Measurements from ENCODE around the gene ARMC6. TPM values are rescaled to one million over a fixed set of nuclear protein-coding genes. Genes with fewer than 3 reads are reported as not detected.

The ARMC6 gene
- total RNA-seq, 1 donor: 30.1 TPM

DNA sequence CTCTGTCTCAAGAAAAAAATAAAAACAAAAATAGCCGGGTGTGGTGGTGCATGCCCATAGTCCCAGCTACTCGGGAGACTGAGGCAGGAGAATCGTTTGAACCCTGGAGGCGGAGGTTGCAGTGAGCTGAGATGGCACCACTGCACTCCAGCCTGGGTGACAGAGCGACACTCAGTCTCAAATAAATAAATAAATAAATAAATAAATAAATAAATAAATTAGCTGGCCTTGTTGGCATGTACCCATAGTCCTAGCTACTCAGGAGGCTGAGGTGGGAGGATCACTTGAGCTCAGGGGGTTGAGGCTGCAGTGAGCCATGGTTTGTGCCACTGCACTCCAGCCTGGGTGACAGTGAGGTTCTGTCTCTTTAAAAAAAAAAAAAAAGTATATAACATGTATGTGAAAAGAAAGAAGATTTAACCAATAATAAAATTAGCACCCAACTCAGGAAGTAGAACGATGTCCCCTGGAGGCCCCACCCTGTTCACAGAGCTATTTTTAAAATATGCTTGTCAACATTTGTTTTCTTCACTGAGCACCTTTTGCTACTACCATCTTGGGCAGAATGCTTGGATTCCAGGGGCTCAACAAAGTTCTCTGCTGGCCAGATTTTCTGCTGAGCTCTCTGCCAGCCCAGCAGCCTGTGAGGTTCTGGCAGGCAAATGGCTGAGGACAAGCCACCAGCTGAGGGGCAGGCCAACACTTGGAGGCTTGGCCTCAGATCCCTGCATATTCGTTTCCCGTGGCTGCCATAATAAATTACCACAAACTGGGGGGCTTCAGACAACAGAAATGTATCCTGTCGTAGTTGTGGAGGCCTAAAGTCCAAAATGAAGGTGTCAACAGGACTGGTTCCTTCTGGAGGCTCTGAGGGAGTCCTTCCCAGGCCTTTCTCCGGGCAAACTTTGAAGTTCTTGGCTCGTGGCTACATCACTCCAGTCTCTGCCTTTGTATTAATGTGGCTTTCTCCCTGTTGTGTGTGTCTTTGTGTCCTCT lies 35.6 kb downstream of the ARMC6 start:
- TF ChIP-seq, protein P1, sequence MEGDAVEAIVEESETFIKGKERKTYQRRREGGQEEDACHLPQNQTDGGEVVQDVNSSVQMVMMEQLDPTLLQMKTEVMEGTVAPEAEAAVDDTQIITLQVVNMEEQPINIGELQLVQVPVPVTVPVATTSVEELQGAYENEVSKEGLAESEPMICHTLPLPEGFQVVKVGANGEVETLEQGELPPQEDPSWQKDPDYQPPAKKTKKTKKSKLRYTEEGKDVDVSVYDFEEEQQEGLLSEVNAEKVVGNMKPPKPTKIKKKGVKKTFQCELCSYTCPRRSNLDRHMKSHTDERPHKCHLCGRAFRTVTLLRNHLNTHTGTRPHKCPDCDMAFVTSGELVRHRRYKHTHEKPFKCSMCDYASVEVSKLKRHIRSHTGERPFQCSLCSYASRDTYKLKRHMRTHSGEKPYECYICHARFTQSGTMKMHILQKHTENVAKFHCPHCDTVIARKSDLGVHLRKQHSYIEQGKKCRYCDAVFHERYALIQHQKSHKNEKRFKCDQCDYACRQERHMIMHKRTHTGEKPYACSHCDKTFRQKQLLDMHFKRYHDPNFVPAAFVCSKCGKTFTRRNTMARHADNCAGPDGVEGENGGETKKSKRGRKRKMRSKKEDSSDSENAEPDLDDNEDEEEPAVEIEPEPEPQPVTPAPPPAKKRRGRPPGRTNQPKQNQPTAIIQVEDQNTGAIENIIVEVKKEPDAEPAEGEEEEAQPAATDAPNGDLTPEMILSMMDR (IDR thresholded peaks at IDR 0.05; ENCODE audit: insufficient read depth, low read length): no peak
- DNase-seq (ENCODE audit: low read depth): no peak
- no peak overlapping the region for H3K4me3 ChIP-seq (ENCODE audit: low read depth, low read length)

DNA sequence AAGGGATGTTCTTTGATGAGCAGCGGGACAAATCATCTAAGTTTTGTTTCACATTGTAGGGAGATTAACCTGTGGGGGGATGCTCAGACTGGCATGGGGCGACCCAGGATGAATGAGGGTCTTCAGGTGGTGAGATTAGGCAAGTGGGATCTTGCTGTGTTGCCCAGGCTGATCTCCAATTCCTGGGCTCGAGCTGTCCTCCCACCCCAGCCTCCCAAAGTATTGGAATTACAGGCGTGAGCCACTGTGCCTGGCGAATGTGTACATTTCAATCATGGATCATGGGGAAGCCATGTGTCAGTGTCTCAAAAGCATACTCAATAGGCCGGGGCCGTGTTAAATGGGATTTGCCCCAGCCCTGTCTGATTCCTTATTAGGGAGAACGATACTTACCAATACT lies 38.5 kb downstream of the ARMC6 start:
- TF ChIP-seq, protein P1 (IDR thresholded peaks at IDR 0.05; ENCODE audit: insufficient read depth, low read length): no peak
- H3K4me3 ChIP-seq (ENCODE audit: low read depth, low read length): no peak overlapping the region
- no peak for DNase-seq (ENCODE audit: low read depth)

DNA sequence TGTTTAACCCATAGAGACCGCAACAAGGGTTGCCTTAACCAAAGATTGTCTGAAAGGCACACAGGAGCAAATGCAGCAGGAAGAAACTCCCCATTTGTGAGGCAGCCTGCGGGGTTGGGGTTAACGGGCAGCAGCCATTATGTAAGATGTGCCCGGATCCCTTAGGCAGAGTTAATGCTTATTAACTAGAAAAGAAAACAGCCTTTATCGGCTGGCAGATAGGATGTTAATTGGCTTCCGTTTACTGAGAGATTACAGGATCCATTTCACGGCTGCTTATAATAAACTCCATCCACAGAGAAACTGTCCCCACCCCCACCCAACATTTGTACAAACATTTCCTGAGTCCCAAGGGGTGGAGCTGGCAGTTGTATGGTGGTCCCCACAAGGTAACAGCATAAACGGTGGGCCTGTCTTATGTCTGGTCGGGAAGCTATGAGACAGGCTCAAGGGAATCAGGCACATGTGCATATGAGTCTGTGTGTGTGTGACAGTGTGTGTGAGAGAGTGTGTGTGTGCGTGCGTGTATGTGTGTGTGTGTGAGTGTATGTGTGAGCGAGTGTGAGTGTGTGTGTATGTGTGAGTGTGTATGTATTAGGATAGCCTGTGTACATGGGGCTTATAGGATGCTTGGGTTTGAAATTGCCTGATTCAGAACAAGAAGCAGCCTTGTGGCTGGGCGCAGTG lies 40.9 kb downstream of the ARMC6 start:
- DNase-seq (ENCODE audit: low read depth): no peak
- H3K4me3 ChIP-seq (ENCODE audit: low read depth, low read length): no peak overlapping the region
- TF ChIP-seq, protein P1 (IDR thresholded peaks at IDR 0.05; ENCODE audit: insufficient read depth, low read length): no peak

DNA sequence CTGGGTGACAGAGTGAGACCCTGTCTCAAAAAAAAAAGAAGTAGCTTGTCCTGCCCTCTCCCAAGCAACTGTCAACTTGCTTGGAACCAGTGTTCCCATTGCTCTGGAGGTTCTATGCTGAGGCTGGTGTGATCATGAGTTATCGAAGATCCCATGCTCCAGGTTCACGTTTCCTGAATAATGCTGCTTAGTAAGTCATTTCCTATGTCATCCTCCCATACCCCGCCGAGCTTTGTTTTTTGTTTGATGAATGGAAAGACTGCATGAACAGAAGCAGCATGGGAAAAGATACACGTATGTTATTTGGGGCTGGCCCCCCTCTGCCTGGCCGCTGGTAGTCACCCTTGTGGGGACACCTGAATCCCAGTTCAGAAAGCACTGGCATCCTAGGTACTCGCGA lies 41.7 kb downstream of the ARMC6 start:
- TF ChIP-seq, protein P1 (IDR thresholded peaks at IDR 0.05; ENCODE audit: insufficient read depth, low read length): no peak
- no peak overlapping the region for H3K4me3 ChIP-seq (ENCODE audit: low read depth, low read length)
- DNase-seq (ENCODE audit: low read depth): no peak

DNA sequence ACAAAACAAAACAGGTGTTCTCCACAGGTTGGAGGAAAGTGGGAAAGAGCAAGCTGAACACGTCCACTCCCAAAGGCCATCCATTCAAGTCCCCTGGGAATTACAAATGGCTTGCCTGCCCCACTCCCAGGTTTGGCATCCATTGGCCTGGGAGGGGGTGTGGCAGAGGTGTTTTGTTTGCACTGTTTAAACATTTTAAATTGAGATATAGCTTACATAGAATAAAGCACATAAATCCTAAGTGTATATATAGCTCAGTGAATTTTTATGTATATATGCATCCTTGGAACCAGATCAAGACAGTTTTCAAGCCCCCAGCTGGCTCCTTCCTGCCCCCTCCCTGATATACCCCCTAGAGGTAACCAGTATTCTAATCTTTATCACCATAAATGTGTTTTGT lies 43.1 kb downstream of the ARMC6 start:
- DNase-seq (ENCODE audit: low read depth): no peak
- no peak overlapping the region for H3K4me3 ChIP-seq (ENCODE audit: low read depth, low read length)
- TF ChIP-seq, protein P1 (IDR thresholded peaks at IDR 0.05; ENCODE audit: insufficient read depth, low read length): no peak

DNA sequence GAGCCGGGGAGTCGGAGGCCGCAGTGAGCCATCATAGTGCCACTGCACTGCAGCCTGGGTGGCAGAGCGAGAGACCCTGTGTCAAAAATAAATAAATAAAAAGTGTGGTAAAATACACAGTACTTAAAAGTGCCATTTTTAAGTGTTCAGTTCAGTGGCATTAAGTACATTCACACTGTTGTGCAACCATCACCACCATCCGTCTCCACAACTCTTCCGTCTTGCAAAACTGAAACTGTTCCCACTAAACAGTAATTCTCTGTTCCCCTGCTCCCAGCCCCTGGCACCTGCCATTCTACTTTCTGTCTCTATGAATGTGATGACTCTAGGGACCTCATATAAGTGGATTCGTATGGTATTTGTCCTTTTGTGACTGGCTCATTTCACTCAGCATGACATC lies 43.7 kb downstream of the ARMC6 start:
- no peak for DNase-seq (ENCODE audit: low read depth)
- H3K4me3 ChIP-seq (ENCODE audit: low read depth, low read length): no peak overlapping the region
- TF ChIP-seq, protein P1 (IDR thresholded peaks at IDR 0.05; ENCODE audit: insufficient read depth, low read length): no peak

Data from fibroblast of the aortic adventitia (primary cell).